HG03103 (cell line): ENCODE measurements around the gene MAP4K4.

Experiments used
- ATAC-seq: cut with Tn5 transposase; IDR thresholded peaks from one replicate; pipeline ENCODE4 v1.9.1; 2021; ENCODE audit warnings: low read depth; ENCODE audit not compliant: unreplicated experiment

The MAP4K4 gene

DNA sequence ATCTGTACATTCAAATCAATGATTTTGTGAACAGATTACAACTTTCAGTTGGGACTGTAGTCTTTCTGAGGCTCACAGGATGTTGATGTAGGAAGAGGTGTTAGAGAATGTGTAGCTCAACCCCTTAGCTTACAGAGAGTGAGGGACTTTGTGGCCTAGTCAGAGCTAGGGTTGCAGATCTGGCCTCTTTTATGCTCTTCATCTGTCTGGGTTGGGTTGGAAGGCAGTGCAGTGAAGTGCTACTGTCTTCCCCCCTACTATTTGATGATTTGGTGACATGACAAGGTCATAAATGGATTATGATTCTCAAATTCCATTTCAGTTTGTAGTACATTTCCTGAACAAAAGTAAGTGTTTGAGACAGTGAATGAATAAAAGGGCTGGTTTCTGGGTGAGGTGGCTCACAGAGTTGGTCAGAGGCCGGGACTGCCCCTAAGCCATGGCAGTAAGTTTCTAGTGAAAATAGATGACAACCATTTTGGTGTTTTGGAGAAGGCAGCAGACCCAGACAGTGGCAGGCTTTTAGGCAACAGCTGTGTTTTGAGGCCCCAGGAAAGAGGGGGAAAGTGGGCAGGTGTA lies 21.6 kb downstream of the MAP4K4 start:
- ATAC-seq, result no peak

DNA sequence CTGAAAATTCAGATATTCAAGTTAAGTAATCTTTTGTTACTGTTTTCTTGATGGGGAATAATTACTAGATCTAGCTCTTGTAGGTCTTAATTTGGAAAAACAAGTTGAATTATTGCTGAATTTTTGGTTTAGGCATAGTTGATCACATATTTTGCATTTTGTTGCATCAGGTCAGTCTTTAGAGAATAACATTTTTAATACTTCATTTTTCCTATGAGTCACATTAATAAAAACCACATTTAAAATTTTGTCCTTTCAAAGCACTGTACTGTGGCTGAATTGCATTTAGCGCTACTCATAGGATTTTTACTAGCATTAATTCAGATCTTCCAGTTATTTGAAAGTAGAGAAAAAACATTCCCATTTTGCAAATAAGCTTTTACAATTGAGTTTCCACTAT lies 23.2 kb downstream of the MAP4K4 start:
- no peak for ATAC-seq

DNA sequence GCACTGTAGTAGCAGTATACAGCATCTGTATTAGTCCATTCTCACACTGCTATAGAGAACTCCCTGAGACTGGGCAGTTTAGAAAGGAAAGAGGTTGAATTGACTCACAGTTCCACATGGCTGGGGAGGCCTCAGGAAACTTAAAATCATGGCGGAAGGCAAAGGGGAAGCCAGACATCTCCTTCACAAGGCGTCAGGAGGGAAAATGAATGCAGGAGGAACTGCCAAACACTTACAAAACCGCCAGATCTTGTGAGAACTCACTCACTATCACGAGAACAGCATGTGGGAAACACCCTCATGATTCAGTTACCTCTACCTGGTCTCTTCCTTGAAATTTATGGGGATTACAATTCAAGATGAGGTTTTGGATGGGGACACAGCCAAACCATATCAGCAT lies 25.4 kb downstream of the MAP4K4 start:
- no peak for ATAC-seq

GRCh38 chr2:101723371-101724124 lies 26.0 kb downstream of the MAP4K4 start:
- ATAC-seq, result no peak

- ATAC-seq, result no peak
Observed at GRCh38 chr2:101724125-101724474, 26.6 kb downstream of the MAP4K4 start.

- ATAC-seq, result no peak
Observed at GRCh38 chr2:101725038-101725437, 27.5 kb downstream of the MAP4K4 start.

GRCh38 chr2:101725515-101726192 lies 28.1 kb downstream of the MAP4K4 start:
- no peak for ATAC-seq

- ATAC-seq, result no peak
Observed at GRCh38 chr2:101728865-101729264, 31.4 kb downstream of the MAP4K4 start.

GRCh38 chr2:101729521-101730190 lies 32.1 kb downstream of the MAP4K4 start:
- ATAC-seq, result no peak

GRCh38 chr2:101731221-101732054 lies 33.9 kb downstream of the MAP4K4 start:
- no peak for ATAC-seq

GRCh38 chr2:101732199-101732598 lies 34.7 kb downstream of the MAP4K4 start:
- no peak for ATAC-seq

DNA sequence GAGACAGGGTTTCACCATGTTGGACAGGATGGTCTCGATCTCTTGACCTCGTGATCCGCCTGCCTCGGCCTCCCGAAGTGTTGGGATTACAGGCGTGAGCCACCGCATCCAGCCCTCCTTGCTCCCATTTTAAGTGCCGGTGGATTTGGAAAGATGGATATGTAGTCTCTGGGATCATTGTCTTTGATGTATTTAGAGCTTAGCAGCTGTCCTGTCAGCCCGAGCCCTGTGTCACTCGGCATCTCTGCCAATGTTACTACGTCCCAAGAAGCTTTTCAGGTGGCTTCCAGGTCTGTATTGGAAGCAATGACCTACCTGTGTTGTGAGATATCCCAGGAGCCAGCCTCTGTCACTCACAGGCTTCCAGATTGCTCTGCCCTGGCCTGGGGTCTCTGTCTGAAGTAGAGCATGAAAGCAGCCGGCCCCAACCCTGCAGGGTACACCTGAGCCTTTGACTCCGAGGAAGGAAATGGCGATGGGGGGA lies 35.3 kb downstream of the MAP4K4 start:
- ATAC-seq, result no peak

DNA sequence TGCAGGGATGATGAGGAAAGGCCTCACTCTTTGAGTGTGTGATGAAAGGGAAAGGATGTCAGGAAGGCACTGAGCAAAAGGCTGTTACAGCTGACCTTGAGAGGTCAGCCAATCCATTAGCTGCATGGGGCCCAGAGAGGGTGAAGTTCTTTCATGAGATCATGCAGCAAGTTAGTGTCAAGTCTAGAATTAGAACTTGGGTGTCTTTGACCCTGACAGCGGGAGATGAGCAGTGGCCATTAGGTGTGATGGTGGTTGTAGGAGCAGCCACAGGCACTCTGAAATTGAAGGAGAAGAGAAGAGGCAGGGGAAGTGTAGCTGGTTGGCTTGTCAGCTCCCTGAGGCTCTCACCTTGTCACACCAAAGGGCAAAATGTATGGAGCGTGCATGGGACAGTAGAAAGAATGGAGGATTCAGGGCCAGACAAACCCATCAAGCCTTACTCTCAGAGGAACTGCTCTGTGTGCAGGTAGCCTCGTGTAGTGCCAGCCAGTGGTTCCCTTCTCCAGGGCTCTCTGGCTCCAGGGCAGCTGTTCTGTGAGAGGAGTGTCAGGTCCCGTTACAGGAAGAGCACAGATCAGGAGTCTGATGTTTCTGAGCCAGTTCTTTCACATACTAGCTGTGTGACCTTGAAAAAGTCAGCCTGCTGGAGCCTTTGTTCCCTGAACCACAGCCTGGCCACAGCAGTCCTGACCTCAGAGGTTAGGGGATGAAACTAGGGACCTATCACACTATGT lies 35.9 kb downstream of the MAP4K4 start:
- ATAC-seq, result no peak

- no peak for ATAC-seq
Observed at GRCh38 chr2:101734505-101735165, 37.1 kb downstream of the MAP4K4 start.

DNA sequence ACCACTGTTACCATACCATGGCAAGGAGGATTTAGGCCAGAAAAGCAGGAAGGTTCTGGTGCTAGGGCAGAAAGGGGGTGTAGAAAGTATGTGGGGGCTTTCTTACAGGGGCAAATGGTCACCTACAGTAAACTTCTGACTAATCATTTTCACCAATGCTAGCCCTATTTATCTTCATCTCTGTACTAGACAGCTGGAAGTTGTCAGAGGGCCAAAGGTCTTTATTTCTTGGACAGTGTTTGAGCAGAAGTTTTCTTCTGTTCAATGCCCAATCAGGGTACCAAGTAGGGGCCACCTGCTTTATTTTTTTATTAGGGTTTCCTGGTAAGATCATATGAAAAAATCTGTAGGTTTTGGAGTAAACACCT lies 37.6 kb downstream of the MAP4K4 start:
- no peak for ATAC-seq

GRCh38 chr2:101736233-101736632 lies 38.7 kb downstream of the MAP4K4 start:
- ATAC-seq, result no peak

DNA sequence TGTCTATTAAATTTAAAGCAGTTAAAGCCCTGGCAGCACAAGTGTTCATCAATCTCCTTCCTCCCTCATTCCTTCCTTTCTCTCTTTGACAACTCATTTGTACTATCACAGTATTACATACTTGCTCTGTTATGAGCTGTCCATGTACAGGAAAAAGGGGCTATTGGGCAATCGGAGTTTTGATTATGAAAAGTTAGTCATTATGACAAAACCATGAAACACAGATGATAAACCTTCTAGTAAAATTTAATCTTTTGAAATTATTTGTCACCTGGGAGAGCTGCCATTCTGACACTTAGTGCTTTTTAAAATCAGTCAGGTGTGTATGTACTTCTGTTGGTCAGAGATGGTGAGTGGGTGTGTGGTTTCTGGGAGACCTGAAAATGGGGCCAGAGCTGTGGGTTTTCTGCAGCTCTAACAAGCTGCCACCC lies 39.4 kb downstream of the MAP4K4 start:
- ATAC-seq, result no peak

GRCh38 chr2:101737478-101738255 lies 40.2 kb downstream of the MAP4K4 start:
- no peak for ATAC-seq
